Endothelial cell of umbilical vein (primary cell): Measurements from ENCODE around the gene GPR87.

Experiments
- EZH2 ChIP-seq: IDR thresholded peaks from 2 replicates; pipeline ENCODE4 v1.6.1; 2012; ENCODE audit warnings: borderline replicate concordance, low read depth, mild to moderate bottlenecking, moderate library complexity, low read length, inconsistent platforms; ENCODE audit not compliant: severe bottlenecking
- FOS ChIP-seq: IDR thresholded peaks from 2 replicates; pipeline ENCODE4 v1.6.1; 2011; ENCODE audit warnings: mild to moderate bottlenecking, low read length, moderate library complexity, borderline replicate concordance; ENCODE audit not compliant: insufficient read depth
- GATA2 ChIP-seq: IDR thresholded peaks from 2 replicates; pipeline ENCODE4 v1.7.0; 2011; ENCODE audit warnings: low read depth, mild to moderate bottlenecking, moderate library complexity, mixed read lengths, low read length; ENCODE audit not compliant: insufficient read length, insufficient read depth
- MAX ChIP-seq: IDR thresholded peaks from 2 replicates; pipeline ENCODE4 v1.6.1; 2011; ENCODE audit not compliant: insufficient read depth, insufficient read length
- MYC ChIP-seq: IDR thresholded peaks from one replicate; pipeline ENCODE4 v1.6.1; 2011; ENCODE audit warnings: mild to moderate bottlenecking, low read depth, low read length
- POLR2A ChIP-seq: IDR thresholded peaks from 2 replicates; pipeline ENCODE4 v1.6.1; 2012; ENCODE audit warnings: low read depth, mild to moderate bottlenecking, control low read depth, low read length
- POLR2AphosphoS5 ChIP-seq: IDR thresholded peaks from 2 replicates; pipeline ENCODE4 v1.6.1; 2012; ENCODE audit warnings: low read depth, mild to moderate bottlenecking, control low read depth, low read length, moderate library complexity; ENCODE audit not compliant: insufficient read depth
- TF ChIP-seq, protein P1 (sequence below), 2 donors: IDR thresholded peaks; 1 replicate in 1 of 2; 2 replicates in 1 of 2; pipeline ENCODE4 v1.5.1; 2011; ENCODE audit warnings: low read length in 2 of 2, mild to moderate bottlenecking in 2 of 2, moderate library complexity in 2 of 2, control low read depth in 1 of 2, inconsistent platforms in 1 of 2, low read depth in 1 of 2; ENCODE audit not compliant: insufficient read depth in 1 of 2; ENCODE audit errors: extremely low read depth in 1 of 2

DNA sequence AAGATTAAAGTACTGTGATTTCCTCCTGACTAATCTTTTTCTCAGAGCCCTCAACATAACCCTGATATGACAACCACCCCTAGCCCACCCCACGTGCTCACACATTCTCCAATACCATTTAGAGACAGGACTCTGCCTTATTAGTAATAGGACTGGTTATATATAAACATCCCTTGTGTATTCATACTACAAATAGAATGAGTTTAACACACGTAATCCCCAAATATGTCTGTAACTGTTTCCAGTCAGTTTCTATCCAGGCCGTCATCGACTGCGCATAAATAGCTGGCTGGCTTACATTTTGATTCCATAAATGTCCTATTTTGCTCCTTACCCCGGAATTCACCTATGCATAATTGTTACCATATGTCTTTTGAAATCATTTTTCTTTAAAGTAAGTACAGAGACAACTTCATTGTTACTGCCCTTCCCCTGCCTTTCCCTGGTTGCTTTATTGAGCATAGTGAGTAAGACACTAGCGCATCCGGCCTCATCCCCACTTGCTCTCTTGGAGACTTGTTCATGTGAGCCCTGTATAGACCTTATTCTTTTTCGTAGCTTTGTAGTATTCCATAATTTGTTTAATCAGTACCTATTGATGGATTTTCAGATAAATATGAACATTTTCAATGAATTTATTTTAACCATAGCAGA, 34.8 kb downstream of the GPR87 start:
- TF ChIP-seq, protein P1, sequence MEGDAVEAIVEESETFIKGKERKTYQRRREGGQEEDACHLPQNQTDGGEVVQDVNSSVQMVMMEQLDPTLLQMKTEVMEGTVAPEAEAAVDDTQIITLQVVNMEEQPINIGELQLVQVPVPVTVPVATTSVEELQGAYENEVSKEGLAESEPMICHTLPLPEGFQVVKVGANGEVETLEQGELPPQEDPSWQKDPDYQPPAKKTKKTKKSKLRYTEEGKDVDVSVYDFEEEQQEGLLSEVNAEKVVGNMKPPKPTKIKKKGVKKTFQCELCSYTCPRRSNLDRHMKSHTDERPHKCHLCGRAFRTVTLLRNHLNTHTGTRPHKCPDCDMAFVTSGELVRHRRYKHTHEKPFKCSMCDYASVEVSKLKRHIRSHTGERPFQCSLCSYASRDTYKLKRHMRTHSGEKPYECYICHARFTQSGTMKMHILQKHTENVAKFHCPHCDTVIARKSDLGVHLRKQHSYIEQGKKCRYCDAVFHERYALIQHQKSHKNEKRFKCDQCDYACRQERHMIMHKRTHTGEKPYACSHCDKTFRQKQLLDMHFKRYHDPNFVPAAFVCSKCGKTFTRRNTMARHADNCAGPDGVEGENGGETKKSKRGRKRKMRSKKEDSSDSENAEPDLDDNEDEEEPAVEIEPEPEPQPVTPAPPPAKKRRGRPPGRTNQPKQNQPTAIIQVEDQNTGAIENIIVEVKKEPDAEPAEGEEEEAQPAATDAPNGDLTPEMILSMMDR (IDR thresholded peaks at IDR 0.05; ENCODE audit: extremely low read depth in 1 of 2, insufficient read depth in 1 of 2, low read depth in 1 of 2, low read length in 2 of 2): no peak
- no peak for TF ChIP-seq POLR2AphosphoS5
- no peak for TF ChIP-seq EZH2
- no peak for TF ChIP-seq POLR2A
- TF ChIP-seq FOS: no peak
- TF ChIP-seq GATA2: no peak
- TF ChIP-seq MAX: no peak
- no peak for TF ChIP-seq MYC
